Mesendoderm (in vitro differentiated cells): Measurements from ENCODE around the gene MAP3K21.

Experiments used
- DNase-seq: peaks from one replicate; pipeline ENCODE4 v3.0.0; 2013
- H2AK5ac ChIP-seq: 2 replicates; pipeline ENCODE4 v1.6.1; 2013; ENCODE audit warnings: low read length, inconsistent platforms
- H2BK120ac ChIP-seq: 2 replicates; pipeline ENCODE4 v1.6.1; 2013; ENCODE audit warnings: low read depth, mild to moderate bottlenecking, low read length, moderate library complexity, mixed read lengths
- H2BK15ac ChIP-seq: replicated peaks from 2 replicates; pipeline ENCODE4 v1.6.1; 2013; ENCODE audit warnings: low read depth, mild to moderate bottlenecking, moderate library complexity
- H2BK5ac ChIP-seq: 2 replicates; pipeline ENCODE4 v1.6.1; 2013; ENCODE audit warnings: low read length, inconsistent platforms
- H3K18ac ChIP-seq: 2 replicates; pipeline ENCODE4 v1.6.1; 2013; ENCODE audit warnings: mild to moderate bottlenecking, low read length, mixed read lengths
- H3K23ac ChIP-seq: one replicate; pipeline ENCODE4 v1.6.1; 2013; ENCODE audit warnings: low read length
- H3K27ac ChIP-seq: 2 replicates; pipeline ENCODE4 v1.5.1; 2013; ENCODE audit warnings: low read depth, mild to moderate bottlenecking, inconsistent platforms, low read length, moderate library complexity
- H3K27me3 ChIP-seq: 2 replicates; pipeline ENCODE4 v1.6.1; 2013; ENCODE audit warnings: low read length, control low read depth, mild to moderate bottlenecking, inconsistent platforms; ENCODE audit not compliant: insufficient read depth, poor library complexity
- H3K36me3 ChIP-seq: 2 replicates; pipeline ENCODE4 v1.6.1; 2013; ENCODE audit warnings: low read length, inconsistent platforms; ENCODE audit not compliant: control insufficient read depth, insufficient read depth
- H3K4ac ChIP-seq: one replicate; pipeline ENCODE4 v1.6.1; 2013; ENCODE audit warnings: low read depth, mild to moderate bottlenecking, low read length, moderate library complexity
- H3K4me1 ChIP-seq: 2 replicates; pipeline ENCODE4 v1.6.1; 2013; ENCODE audit warnings: low read depth, low read length, inconsistent platforms; ENCODE audit not compliant: control insufficient read depth
- H3K4me2 ChIP-seq: 2 replicates; pipeline ENCODE4 v1.6.1; 2013; ENCODE audit warnings: low read length
- H3K4me3 ChIP-seq: 2 replicates; pipeline ENCODE4 v1.5.1; 2013; ENCODE audit warnings: mild to moderate bottlenecking, low read length
- H3K56ac ChIP-seq: one replicate; pipeline ENCODE4 v1.6.1; 2013; ENCODE audit warnings: low read length
- H3K79me1 ChIP-seq: 2 replicates; pipeline ENCODE4 v1.6.1; 2013; ENCODE audit warnings: low read length, inconsistent platforms
- H3K79me2 ChIP-seq: 2 replicates; pipeline ENCODE4 v1.6.1; 2013; ENCODE audit warnings: mild to moderate bottlenecking, low read length; ENCODE audit not compliant: control insufficient read depth, insufficient read depth
- H3K9ac ChIP-seq: 2 replicates; pipeline ENCODE4 v1.6.1; 2013; ENCODE audit warnings: low read length, inconsistent platforms
- H4K5ac ChIP-seq: one replicate; pipeline ENCODE4 v1.6.1; 2013; ENCODE audit warnings: low read length
- H4K8ac ChIP-seq: one replicate; pipeline ENCODE4 v1.6.1; 2013; ENCODE audit warnings: low read depth, mild to moderate bottlenecking, control low read depth, low read length, moderate library complexity
- WGBS: extraction: QIAGEN DNeasy Blood & Tissue Kit; methylation state at CpG from one replicate; pipeline ENCODE4 v1.1.7; 2013; ENCODE audit warnings: low lambda C conversion rate, missing lambda C conversion rate; ENCODE audit not compliant: insufficient coverage; ENCODE audit errors: extremely low coverage; 5-methylcytosine and 5-hydroxymethylcytosine counted together

The MAP3K21 gene

DNA sequence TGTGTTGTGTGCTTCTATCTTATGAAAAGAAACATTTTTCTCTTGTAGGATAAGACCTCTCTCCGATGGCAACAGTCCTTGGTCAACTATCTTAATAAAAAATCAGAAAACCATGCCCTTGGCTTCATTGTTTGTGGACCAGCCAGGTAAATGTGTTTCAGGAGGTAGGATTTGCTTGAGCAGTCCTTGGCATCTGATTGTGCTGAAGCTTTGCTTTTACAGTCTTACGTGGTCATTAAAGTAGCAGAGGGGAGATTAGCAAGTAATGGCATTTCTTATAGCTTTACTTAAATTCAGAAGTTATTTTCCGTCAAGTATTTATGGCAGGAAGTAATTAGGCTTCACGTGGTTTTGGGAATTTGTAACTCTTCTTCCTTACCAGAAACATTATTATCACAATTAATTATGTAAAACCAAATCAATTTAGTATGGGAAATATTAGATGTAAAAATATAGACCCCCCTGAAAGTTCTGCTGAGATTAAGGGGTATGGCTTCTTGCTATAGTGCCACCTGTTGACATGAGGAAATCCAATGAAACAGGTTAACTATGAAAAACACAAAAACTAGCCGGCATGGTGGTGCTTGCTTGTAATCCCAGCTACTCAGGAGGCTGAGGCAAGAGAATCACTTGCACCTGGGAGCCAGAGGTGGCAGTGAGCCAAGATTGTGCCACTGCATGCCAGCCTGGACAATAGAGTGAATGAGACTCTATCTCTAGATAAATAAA lies 49.0 kb downstream of the MAP3K21 start:
- no peaks in the 10 kb centered on the region for H3K79me1 ChIP-seq
- no peak overlapping the region for H3K56ac ChIP-seq
- no peak overlapping the region for H2AK5ac ChIP-seq
- no peak overlapping the region for H3K23ac ChIP-seq
- H3K27ac ChIP-seq, result no peak overlapping the region
- no peak overlapping the region for H2BK5ac ChIP-seq
- no peak overlapping the region for H3K4me3 ChIP-seq
- DNase-seq, result no peak
- no peak overlapping the region for H4K5ac ChIP-seq
- H3K36me3 ChIP-seq, result no peaks in the 10 kb centered on the region
- H3K27me3 ChIP-seq, result no peaks in the 10 kb centered on the region
- no CpG with 5 or more reads among the region's 5 CpGs for WGBS
- no peak overlapping the region for H3K18ac ChIP-seq
- H3K4ac ChIP-seq, result no peak overlapping the region
- H4K8ac ChIP-seq, result no peak overlapping the region
- no peaks in the 10 kb centered on the region for H3K4me1 ChIP-seq
- no peak overlapping the region for H2BK15ac ChIP-seq
- no peak overlapping the region for H2BK120ac ChIP-seq
- H3K79me2 ChIP-seq, result no peaks in the 10 kb centered on the region
- no peak overlapping the region for H3K9ac ChIP-seq
- H3K4me2 ChIP-seq, result no peak overlapping the region

- Histone ChIP-seq H3K36me3 (peaks cover 2% of the 10 kb centered on the region), H4K5ac (no peak overlapping the region), H3K4ac (no peak overlapping the region), H3K79me2 (no peaks in the 10 kb centered on the region), H3K27ac (no peak overlapping the region), H3K79me1 (no peaks in the 10 kb centered on the region), H3K56ac (no peak overlapping the region), H3K18ac (no peak overlapping the region), H3K4me3 (no peak overlapping the region), H3K9ac (no peak overlapping the region), H2BK15ac (no peak overlapping the region), H3K4me2 (no peak overlapping the region), H2AK5ac (no peak overlapping the region), H2BK120ac (no peak overlapping the region), H3K4me1 (no peaks in the 10 kb centered on the region), H2BK5ac (no peak overlapping the region), H4K8ac (no peak overlapping the region), H3K27me3 (no peaks in the 10 kb centered on the region), H3K23ac (no peak overlapping the region)
- WGBS, result no CpG with 5 or more reads among the region's 7 CpGs
- no peak for DNase-seq
These were observed 52.4 kb downstream of the MAP3K21 start for GRCh38 chr1:233379869-233380438.

- Histone ChIP-seq H3K4me3 (no peak overlapping the region), H3K23ac (no peak overlapping the region), H3K56ac (no peak overlapping the region), H2BK120ac (no peak overlapping the region), H3K79me1 (no peaks in the 10 kb centered on the region), H3K9ac (no peak overlapping the region), H3K36me3 (peaks cover 2% of the 10 kb centered on the region), H3K4ac (no peak overlapping the region), H2AK5ac (no peak overlapping the region), H3K4me2 (no peak overlapping the region), H2BK5ac (no peak overlapping the region), H3K4me1 (no peaks in the 10 kb centered on the region), H3K27me3 (no peaks in the 10 kb centered on the region), H3K79me2 (no peaks in the 10 kb centered on the region), H4K5ac (no peak overlapping the region), H3K27ac (no peak overlapping the region), H2BK15ac (no peak overlapping the region), H3K18ac (no peak overlapping the region), H4K8ac (no peak overlapping the region)
- DNase-seq, result no peak
- WGBS, result no CpG with 5 or more reads among the region's 2 CpGs
These were observed 54.3 kb downstream of the MAP3K21 start for GRCh38 chr1:233381806-233382205.

DNA sequence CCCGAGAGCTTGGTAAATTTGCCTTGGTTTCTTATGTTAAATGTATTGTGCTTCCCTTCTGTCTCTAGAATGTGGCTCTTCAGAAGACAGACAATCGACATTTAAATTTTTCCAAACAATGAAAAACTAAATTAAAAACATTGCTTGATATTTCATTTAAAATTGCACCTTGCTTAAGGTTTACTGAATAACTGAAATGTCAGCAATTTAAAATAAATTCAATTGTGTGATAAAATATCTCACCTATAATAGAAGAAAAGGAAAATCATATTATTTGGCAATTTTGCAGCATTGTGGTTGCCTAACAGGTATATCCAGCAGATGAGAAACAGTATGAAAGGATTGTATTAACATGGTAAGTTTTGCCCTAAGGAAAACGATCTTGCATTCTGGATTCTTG lies 56.5 kb downstream of the MAP3K21 start:
- H3K4me1 ChIP-seq, result no peaks in the 10 kb centered on the region
- H3K18ac ChIP-seq, result no peak overlapping the region
- no peak overlapping the region for H3K9ac ChIP-seq
- H3K4me2 ChIP-seq, result no peak overlapping the region
- H3K79me1 ChIP-seq, result no peaks in the 10 kb centered on the region
- H3K27me3 ChIP-seq, result no peaks in the 10 kb centered on the region
- H3K56ac ChIP-seq, result no peak overlapping the region
- peaks cover 2% of the 10 kb centered on the region for H3K36me3 ChIP-seq
- H3K23ac ChIP-seq, result no peak overlapping the region
- no peak overlapping the region for H2BK15ac ChIP-seq
- H2BK120ac ChIP-seq, result no peak overlapping the region
- no peak for DNase-seq
- no peak overlapping the region for H3K27ac ChIP-seq
- WGBS, result no CpG with 5 or more reads among the region's 3 CpGs
- no peak overlapping the region for H3K4ac ChIP-seq
- H3K4me3 ChIP-seq, result no peak overlapping the region
- no peak overlapping the region for H2AK5ac ChIP-seq
- no peak overlapping the region for H2BK5ac ChIP-seq
- H4K5ac ChIP-seq, result no peak overlapping the region
- no peak overlapping the region for H4K8ac ChIP-seq
- H3K79me2 ChIP-seq, result no peaks in the 10 kb centered on the region

GRCh38 chr1:233386336-233386735 lies 58.8 kb downstream of the MAP3K21 start:
- H2BK15ac ChIP-seq, result no peak overlapping the region
- peaks cover 2% of the 10 kb centered on the region for H3K4me1 ChIP-seq
- no peak overlapping the region for H3K4ac ChIP-seq
- WGBS, result no CpG with 5 or more reads among the region's 2 CpGs
- peaks cover 2% of the 10 kb centered on the region for H3K36me3 ChIP-seq
- H3K23ac ChIP-seq, result no peak overlapping the region
- H2AK5ac ChIP-seq, result no peak overlapping the region
- H3K4me3 ChIP-seq, result no peak overlapping the region
- H4K5ac ChIP-seq, result no peak overlapping the region
- no peaks in the 10 kb centered on the region for H3K79me2 ChIP-seq
- H2BK5ac ChIP-seq, result no peak overlapping the region
- H4K8ac ChIP-seq, result no peak overlapping the region
- H3K4me2 ChIP-seq, result no peak overlapping the region
- H3K18ac ChIP-seq, result no peak overlapping the region
- no peak overlapping the region for H3K27ac ChIP-seq
- no peaks in the 10 kb centered on the region for H3K79me1 ChIP-seq
- H3K9ac ChIP-seq, result no peak overlapping the region
- H2BK120ac ChIP-seq, result no peak overlapping the region
- H3K27me3 ChIP-seq, result no peaks in the 10 kb centered on the region
- H3K56ac ChIP-seq, result no peak overlapping the region
- DNase-seq, result no peak

DNA sequence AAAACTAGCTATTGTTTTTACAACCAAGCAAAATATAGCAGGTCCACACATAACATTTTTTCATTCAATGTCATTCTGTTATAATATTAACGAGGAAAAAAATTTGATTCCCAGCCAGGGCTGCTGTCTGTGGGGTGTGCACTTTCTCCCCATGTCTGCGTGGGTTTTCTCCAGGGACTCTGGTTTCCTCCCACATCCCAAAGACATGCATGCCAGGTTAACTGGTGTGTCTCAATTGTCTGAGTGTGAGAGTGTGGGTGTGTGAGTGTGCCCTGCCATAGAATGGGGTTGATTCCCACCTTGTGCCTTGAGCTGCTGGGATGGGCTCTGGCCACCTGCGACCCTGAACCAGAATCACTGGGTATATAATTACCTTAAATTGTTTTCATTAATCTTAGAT lies 60.1 kb downstream of the MAP3K21 start:
- peaks cover 2% of the 10 kb centered on the region for H3K4me1 ChIP-seq
- H3K79me1 ChIP-seq, result no peaks in the 10 kb centered on the region
- no peak overlapping the region for H3K4me3 ChIP-seq
- no CpG with 5 or more reads among the region's 3 CpGs for WGBS
- H3K4ac ChIP-seq, result no peak overlapping the region
- H3K4me2 ChIP-seq, result no peak overlapping the region
- H3K79me2 ChIP-seq, result no peaks in the 10 kb centered on the region
- H3K18ac ChIP-seq, result no peak overlapping the region
- H3K27ac ChIP-seq, result no peak overlapping the region
- no peak overlapping the region for H3K23ac ChIP-seq
- no peak overlapping the region for H4K5ac ChIP-seq
- H3K9ac ChIP-seq, result no peak overlapping the region
- no peak overlapping the region for H2BK5ac ChIP-seq
- no peak overlapping the region for H2AK5ac ChIP-seq
- no peak for DNase-seq
- no peak overlapping the region for H2BK120ac ChIP-seq
- no peaks in the 10 kb centered on the region for H3K36me3 ChIP-seq
- H2BK15ac ChIP-seq, result no peak overlapping the region
- H3K27me3 ChIP-seq, result no peaks in the 10 kb centered on the region
- H3K56ac ChIP-seq, result no peak overlapping the region
- no peak overlapping the region for H4K8ac ChIP-seq
